Activated effector memory CD4-positive, alpha-beta T cell treated with Interleukin-2 at 50 U/mL for 16 hours (primary cell): ENCODE results near the gene C12orf43.

Experiments
- DNase-seq: peaks from one replicate; pipeline ENCODE4 v3.0.0-alpha.2; 2020

Gene C12orf43

DNA sequence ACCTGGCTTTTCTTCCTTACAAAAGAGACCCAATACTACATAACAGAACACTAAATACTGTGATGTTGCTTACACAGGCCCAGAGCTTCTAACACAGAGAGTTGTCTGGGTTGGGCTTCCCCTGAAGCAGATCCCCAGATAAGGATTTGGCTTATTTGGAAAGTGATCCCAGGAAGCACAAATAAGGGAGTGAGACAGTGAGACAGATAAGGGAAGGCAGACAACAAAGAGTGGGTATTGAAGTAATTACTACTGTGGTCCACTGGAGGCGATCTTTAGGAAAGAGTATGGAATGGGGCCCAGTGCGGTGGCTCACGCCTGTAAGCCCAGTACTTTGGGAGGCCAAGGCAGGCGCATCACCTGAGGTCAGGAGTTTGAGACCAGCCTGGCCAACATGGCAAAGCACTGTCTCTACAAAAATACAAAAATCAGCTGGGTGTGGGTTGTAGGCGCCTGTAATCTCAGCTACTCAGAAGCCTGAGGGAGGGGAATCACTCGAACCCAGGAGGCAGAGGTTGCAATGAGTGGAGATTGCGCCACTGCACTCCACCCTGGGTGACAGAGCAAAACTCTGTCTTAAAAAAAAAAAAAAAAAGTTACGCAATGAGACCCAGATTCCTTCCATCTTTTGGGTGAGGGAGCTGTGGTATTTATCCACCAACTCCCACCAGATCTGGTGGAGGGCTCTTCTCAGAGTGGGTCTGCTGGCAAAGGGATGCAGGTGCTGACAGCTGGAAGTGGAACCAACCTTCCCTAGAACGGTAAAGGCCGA is 10.2 kb upstream of the C12orf43 start:
- DNase-seq, result no peak

GRCh38 chr12:121025442-121026226 is 9.3 kb upstream of the C12orf43 start:
- DNase-seq, result no peak

DNA sequence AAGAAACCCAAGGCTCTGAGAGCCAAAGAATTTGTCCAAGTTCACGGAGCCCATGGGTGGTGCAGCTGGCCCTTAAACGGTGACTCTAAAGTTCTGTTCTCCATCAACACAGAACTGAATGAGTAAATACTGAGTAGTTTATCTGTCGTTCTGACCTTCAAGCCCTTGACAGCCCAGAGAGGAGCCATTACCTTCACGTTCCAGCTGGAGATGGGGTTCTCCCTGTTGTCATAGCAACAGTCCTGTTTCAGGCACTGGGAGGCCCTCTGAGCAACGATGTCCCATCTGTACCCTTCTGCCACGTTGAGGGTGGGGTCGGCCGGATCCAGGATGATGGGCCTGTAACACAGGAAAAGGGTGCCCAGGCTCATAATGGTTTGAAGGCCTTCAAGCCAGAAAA is 7.5 kb upstream of the C12orf43 start:
- no peak for DNase-seq

DNA sequence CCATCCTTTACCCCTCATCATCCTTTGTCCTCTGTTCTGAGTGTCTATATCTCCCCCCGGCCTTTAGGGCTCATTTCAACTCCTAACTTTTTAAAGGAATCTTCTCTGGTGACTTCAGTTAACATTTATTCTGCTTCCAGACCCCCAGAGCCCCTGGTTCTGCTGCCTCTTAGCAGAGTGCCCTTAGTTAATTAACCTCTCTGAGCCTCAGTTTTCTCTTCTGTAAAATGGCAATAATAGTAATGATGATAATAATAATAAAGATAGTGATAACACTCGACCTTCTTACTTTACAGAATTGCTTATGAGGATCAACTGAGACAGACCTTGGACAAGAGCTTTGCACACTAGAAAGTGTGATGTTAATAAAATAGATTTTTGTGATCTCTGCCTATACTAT is 6.4 kb upstream of the C12orf43 start:
- DNase-seq, result no peak

DNA sequence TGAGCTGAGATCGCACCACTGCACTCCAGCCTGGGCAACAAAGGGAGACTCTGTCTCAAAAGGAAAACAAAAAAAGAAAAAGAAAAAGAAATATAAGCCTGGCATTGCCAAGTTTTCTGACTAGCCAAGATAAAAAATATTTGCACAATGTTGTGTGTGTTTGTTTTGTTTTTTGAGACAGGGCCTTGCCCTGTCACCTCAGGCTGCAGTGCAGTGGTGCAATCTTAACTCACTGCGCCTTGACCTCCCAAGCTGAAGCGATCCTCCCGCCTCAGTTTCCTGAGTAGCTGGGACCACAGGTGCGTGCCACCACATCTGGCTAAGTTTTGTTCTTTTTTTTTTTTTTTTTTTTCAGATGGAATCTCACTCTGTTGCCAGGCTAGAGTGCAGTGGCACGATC is 5.5 kb upstream of the C12orf43 start:
- no peak for DNase-seq

GRCh38 chr12:121018860-121019617 is 2.8 kb upstream of the C12orf43 start:
- DNase-seq, result no peak

DNA sequence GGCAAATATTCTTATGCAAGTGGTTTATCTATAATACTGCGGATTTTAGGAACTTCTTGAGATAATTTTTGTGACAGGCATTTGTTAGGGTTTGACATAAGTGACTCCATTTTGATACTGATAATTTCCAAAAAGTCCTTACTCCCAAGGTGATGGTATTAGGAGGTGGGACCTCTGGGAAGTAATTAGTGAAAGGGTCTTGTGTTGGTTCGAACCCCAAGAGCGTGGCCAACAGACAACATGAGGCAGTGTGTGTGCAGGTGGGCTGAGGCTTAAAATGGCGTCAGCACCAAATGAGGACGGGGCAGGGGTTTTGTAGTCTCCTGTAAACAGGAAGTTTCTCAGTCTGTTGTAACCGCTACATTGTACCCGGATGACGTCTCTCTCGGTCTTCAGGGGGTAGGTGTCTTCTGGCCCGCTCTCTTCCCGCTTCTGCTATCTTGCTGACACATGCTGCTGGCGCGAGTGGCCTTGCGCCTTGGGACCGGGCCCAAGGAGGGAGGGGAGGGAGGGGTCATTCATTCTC is 1.7 kb upstream of the C12orf43 start:
- DNase-seq, result no peak

GRCh38 chr12:121013715-121014114 is 2.6 kb downstream of the C12orf43 start:
- DNase-seq, result no peak

GRCh38 chr12:121011820-121012219 is 4.5 kb downstream of the C12orf43 start:
- DNase-seq, result no peak

DNA sequence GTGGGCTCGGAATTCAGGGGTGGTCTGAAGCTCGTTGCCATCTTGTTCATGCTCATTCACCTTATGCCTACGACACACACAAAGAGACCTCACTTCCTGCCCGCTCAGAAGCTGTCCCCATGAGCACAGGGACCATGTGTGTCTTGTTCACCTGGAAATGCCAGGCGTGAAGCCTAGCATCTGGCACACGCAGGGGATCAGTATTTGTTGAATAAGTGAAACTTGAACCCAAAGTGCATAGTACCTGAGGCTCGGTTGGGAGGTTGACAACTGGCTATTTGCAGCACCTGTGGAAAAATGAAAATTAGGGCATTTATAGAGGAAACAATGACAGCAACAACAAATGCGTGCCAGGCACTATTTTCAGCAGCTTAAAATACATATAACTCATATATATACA is 5.4 kb downstream of the C12orf43 start:
- no peak for DNase-seq

DNA sequence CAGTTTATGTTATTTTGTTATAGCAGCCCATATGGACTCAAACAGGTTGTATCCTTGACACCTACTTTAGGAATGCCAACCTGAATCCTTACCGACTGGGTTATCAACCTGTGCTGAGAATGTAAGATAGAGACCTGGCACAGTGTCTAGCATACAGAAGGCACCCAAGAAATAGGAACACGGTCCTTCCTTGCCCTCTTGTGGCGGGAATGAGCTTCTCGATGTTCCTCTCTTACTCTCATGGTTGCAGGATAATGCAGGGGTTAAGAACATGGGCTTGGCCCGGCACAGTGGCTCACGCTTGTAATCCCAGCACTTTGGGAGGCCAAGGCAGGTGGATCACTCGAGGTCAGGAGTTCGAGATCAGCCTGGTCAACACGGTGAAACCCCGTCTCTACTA is 6.5 kb downstream of the C12orf43 start:
- DNase-seq, result no peak

DNA sequence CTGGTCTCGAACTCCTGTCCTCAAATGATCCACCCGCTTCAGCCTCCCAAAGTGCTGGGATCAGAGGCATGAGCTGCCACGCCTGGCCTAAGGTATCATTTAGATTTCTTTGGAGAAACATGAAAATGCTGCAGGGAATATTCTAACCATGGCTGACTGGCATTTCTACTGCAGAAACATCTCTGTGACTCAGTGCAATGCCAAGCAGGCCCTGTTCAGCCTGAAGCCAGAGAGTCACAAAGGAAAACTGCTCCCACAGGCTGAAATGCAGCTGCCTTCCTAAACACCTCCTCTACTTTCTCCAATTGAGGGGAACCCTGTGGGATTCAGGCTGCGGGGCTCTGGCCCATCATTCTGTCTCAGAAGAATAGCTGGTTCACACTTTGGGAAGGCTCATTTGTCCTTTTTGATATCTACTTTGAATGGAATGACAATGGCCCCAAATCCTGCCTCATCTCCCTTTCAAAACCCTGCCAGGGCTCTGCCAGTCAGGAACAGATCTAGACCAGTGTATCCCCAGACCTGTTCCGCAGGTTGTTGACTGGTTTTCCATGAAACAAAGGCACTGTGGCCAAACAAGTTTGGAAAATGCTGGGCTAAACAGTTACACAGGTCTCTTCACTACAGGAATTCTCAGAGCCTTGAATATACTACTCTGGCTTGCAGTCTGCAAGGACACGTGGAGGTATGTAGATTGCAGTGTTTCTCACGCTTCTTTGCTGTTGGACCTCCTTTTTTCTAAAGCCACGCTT is 7.8 kb downstream of the C12orf43 start:
- no peak for DNase-seq

DNA sequence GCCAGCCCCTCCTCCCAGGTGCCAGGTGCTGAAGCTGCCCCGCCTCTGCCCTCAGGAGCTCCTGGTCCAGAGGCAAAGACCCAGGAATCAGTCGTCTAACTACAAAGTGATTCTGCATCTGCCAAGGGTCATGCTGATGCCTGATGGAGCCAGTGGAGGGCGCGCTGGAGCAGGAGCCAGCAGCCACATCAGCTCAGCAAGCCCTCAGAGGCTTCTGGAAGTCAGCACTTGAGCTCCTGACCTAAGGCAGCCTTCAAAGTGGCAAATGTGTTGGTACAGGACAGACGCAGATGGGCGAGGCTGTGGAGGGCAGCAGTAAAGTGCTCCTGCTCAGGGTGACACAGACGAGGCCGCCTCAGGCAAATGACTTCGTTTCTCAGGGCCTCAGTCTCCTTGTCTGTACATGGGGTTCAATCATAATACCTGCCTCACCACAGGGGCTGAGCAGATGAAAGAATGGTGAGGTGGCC is 10.9 kb downstream of the C12orf43 start:
- DNase-seq, result peak; percentile 22

GRCh38 chr12:121004253-121004815 is 12.0 kb downstream of the C12orf43 start:
- DNase-seq, result no peak

DNA sequence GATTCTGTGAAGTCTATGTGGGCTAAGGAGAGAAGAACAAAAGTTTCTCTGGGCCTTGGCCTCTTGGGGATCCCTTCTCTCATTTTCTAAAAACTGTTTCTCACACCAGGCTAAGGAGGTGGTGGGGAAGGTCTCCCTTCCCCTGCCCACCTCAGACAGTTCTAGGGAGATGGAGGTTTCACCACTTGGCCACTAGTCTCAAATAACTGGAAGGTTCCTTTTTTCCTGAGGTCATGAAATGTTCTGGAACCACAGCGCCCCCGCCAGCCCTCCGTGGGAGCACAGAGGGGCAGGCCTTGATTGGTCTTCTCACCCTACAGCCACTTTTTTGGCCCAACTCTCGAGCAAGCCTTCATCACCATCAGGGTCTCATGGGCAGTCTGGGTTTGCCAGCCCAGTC is 12.6 kb downstream of the C12orf43 start:
- DNase-seq, result no peak

DNA sequence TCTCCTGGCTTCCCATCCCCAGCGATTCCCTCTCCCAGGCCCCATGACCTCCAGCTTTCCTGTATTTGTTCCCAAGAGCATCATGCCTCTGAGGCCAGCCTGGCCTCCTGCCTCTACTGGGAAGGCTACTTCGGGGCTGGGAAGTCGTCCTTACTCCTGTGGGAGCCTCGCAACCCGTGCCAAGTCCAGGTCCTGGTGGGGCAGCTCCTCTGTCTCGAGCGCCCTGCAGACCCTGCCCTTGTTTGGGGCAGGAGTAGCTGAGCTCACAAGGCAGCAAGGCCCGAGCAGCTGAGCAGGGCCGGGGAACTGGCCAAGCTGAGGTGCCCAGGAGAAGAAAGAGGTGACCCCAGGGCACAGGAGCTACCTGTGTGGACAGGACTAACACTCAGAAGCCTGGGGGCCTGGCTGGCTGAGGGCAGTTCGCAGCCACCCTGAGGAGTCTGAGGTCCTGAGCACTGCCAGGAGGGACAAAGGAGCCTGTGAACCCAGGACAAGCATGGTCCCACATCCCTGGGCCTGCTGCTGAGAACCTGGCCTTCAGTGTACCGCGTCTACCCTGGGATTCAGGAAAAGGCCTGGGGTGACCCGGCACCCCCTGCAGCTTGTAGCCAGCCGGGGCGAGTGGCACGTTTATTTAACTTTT is 14.3 kb downstream of the C12orf43 start:
- DNase-seq, result no peak

DNA sequence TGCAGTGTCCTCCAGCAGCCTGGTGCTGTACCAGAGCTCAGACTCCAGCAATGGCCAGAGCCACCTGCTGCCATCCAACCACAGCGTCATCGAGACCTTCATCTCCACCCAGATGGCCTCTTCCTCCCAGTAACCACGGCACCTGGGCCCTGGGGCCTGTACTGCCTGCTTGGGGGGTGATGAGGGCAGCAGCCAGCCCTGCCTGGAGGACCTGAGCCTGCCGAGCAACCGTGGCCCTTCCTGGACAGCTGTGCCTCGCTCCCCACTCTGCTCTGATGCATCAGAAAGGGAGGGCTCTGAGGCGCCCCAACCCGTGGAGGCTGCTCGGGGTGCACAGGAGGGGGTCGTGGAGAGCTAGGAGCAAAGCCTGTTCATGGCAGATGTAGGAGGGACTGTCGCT is 15.2 kb downstream of the C12orf43 start:
- DNase-seq, result no peak

GRCh38 chr12:121000530-121000929 is 15.8 kb downstream of the C12orf43 start:
- no peak for DNase-seq

DNA sequence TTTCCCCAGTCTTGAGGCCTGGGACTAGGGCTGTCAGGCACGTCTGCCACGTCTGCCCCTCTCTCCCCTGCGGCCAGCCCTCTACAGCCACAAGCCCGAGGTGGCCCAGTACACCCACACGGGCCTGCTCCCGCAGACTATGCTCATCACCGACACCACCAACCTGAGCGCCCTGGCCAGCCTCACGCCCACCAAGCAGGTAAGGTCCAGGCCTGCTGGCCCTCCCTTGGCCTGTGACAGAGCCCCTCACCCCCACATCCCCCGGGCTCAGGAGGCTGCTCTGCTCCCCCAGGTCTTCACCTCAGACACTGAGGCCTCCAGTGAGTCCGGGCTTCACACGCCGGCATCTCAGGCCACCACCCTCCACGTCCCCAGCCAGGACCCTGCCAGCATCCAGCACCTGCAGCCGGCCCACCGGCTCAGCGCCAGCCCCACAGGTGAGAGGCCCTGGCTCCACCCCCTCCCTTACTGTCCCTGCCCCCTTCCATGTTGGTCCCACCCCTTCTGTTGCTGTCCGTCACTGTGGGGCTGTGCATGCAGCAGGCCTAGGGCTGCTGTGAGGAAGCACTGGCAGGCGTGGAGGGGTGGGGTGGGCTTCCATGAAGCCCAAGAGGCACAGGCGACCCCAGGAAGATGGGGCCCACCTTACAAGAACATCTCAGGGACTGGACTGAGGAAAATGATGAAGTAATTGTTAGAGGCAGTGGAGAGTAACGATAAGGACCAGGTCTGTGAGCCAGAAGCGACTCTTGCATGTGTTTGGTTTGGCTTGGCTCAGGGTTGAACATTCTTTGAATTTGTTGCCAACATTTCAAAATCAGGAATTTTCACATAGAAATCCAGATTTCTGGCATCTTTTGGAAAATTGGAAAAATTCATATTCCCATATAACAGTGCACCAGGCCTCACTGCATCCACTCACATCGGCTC is 16.8 kb downstream of the C12orf43 start:
- DNase-seq, result no peak

DNA sequence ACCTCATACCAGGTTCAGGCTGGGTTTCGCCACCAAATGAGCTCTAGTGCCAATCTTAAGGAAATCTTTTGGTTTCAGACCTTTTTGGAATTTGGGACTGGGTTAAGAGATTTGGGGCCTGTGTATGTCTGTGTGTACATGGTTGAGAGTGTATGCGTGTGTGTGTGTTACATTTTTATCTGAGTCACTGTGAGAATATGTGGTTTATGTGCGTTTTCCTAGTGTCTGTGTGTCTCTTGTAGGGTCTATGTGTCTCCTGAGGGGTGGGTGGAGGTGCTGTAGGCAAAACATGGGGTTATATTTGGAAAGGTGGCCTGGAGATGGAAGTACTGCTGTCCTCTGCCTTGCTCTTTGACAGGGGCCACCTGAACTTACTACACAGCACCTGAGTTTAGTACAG is 17.9 kb downstream of the C12orf43 start:
- DNase-seq, result no peak

- DNase-seq, result no peak
Observed at GRCh38 chr12:120997448-120997847, 18.8 kb downstream of the C12orf43 start.
